SK-N-DZ (cell line): Measurements from ENCODE around the gene NLRP12.
A peak's percentile ranks its signal among the peaks of the same experiment; 100 is the strongest.
"Not testable (repeated sequence)": the region's sequence is repeated elsewhere in the genome, so short reads cannot be mapped to it uniquely, and the experiment has no call there.

Experiments used
- DNase-seq: peaks from one replicate; pipeline ENCODE4 v3.0.0-alpha.2; 2015; ENCODE audit warnings: low spot score
- small RNA-seq, 2 experiments: library from RNA; depleted of rRNA; stranded (forward); fragments of <200 nt; gene quantifications; one replicate each; pipeline ENCODE3, GENCODE V24; 2014

The NLRP12 gene

GRCh38 chr19:53780506-53780905 lies 43.6 kb downstream of the NLRP12 start:
- no peak for DNase-seq

DNA sequence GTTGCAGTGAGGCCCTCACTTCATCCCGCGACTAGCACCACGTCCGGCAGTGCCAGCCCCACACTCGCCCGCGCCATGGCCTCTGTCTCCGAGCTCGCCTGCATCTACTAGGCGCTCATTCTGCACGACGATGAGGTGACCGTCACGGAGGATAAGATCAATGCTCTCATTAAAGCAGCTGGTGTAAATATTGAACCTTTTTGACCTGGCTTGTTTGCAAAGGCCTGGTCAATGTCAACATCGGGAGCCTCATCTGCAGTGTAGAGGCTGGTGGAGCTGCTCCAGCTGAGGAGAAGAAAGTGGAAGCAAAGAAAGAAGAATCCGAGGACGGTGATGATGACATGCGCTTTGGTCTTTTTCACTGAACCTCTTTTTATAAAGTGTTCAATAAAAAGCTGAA lies 48.6 kb downstream of the NLRP12 start:
- no peak for DNase-seq

GRCh38 chr19:53774491-53774890 lies 49.6 kb downstream of the NLRP12 start:
- not testable (repeated sequence) for DNase-seq

DNA sequence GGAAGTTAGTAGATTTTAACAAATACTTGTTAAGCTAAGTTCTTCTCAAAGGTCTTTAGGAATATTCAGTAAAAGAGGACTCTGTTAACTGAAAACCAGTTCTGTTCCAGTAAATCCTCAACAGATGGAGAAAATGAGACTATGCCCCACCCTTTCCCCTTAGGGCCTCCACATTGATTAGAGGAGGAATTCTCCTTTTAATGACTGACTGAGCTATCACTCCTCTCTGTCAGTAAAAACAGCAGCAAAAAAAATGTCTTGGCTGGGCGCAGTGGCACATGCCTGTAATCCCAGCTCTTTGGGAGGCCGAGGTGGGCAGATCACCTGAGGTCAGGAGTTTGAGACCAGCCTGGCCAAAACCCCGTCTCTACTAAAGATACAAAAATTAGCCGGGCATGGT lies 50.1 kb downstream of the NLRP12 start:
- DNase-seq: no peak

- DNase-seq: peak; percentile 32
These were observed 51.2 kb downstream of the NLRP12 start for GRCh38 chr19:53772943-53773342.

DNA sequence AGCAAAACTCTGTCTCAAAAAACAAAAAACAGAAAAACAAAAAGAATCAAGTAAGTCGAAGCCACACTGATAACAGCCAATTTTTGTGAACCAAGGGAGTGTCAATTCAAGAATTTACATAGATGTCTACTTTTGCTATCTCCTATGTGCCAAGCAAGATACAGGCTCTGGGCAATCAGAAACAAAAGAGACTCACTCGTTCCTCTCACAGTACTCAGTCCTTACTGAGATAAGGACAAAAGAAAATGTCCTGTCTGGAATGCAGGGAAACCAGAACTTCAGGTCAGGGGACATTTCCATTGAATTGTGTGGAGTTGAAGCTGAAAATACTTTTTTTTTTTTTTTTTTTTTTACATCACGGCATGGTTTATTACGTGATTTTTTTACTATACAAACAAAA lies 53.0 kb downstream of the NLRP12 start:
- no peak for DNase-seq

- DNase-seq: not testable (repeated sequence)
These were observed 54.3 kb downstream of the NLRP12 start for GRCh38 chr19:53769696-53770309.

- no peak for DNase-seq
These were observed 55.7 kb downstream of the NLRP12 start for GRCh38 chr19:53768401-53768800.

- DNase-seq: not testable (repeated sequence)
These were observed 65.1 kb downstream of the NLRP12 start for GRCh38 chr19:53758991-53759390.

Small RNAs within 50 kb of the gene (small RNA-seq; reads per million reads assigned to genes)
- gene AC008753.1: 0 reads per million in 2 experiments
- 0 reads per million in 2 experiments for gene MIR1283-2
- 0 reads per million in 2 experiments for gene MIR371A
- 0 reads per million in 2 experiments for gene MIR372
- gene MIR373: 0 to 0.13 reads per million in 2 experiments
- 0 reads per million in 2 experiments for gene MIR516A1
- 0 reads per million in 2 experiments for gene MIR516A2
- gene MIR519A1: 0 reads per million in 2 experiments
- gene MIR521-1: 0 reads per million in 2 experiments
- gene MIR527: 0 reads per million in 2 experiments
- gene RNU6-1041P: 0 reads per million in 2 experiments
- gene RNU6-165P: 0 reads per million in 2 experiments
- gene RNU6-751P: 0 reads per million in 2 experiments
- 0 reads per million in 2 experiments for gene RNU6-982P
